WTC11 (cell line): ENCODE results near the gene CUEDC1. TPM values are rescaled to one million over a fixed set of nuclear protein-coding genes. Genes with fewer than 3 reads are reported as not detected.
A peak's percentile ranks its signal among the peaks of the same experiment; 100 is the strongest.

Experiments
- ATAC-seq: fragments of 200-7000 bp; cut with Tn5 transposase; 2 replicates; pipeline ENCODE4 v1.10.0; 2021; ENCODE audit warnings: mild to moderate bottlenecking, moderate library complexity
- CTCF ChIA-PET: fragments of 300-600 bp; sonication (Branson Sonifier 250); formaldehyde crosslinking; loops from one replicate; lab custom pipeline; 2021; ENCODE audit warnings: antibody characterized with exemption; lab: Charles Lee
- POLR2A ChIA-PET: fragments of 350-600 bp; sonication (Branson Sonifier 250); formaldehyde crosslinking; loops from one replicate; lab custom pipeline; 2021; ENCODE audit warnings: antibody characterized with exemption; lab: Charles Lee
- DNase-seq: peaks from one replicate; pipeline ENCODE4 v3.0.0; 2021; ENCODE audit warnings: low spot score
- H3K27ac Mint-ChIP-seq: 2 replicates; pipeline ENCODE4 v1.8.0; 2021; ENCODE audit warnings: mixed read lengths
- H3K27me3 Mint-ChIP-seq: 2 replicates; pipeline ENCODE4 v1.8.0; 2021; ENCODE audit warnings: low read depth, mild to moderate bottlenecking, moderate library complexity, mixed read lengths
- H3K36me3 Mint-ChIP-seq: 2 replicates; pipeline ENCODE4 v1.8.0; 2021; ENCODE audit warnings: mixed read lengths
- H3K4me1 Mint-ChIP-seq: 2 replicates; pipeline ENCODE4 v1.8.0; 2022; ENCODE audit warnings: mixed read lengths
- H3K4me3 Mint-ChIP-seq: 2 replicates; pipeline ENCODE4 v1.8.0; 2021; ENCODE audit warnings: mild to moderate bottlenecking, moderate library complexity, mixed read lengths
- H3K9me3 Mint-ChIP-seq: 2 replicates; pipeline ENCODE4 v1.8.0; 2021; ENCODE audit warnings: mixed read lengths
- ATF1 ChIP-seq: sonication (generic); formaldehyde crosslinking; IDR thresholded peaks from 2 replicates; pipeline ENCODE4 v1.8.1; 2023; ENCODE audit warnings: mild to moderate bottlenecking, moderate library complexity, missing genetic modification reagents
- CREM ChIP-seq: sonication (generic); formaldehyde crosslinking; IDR thresholded peaks from 2 replicates; pipeline ENCODE4 v1.8.1; 2022; ENCODE audit warnings: mild to moderate bottlenecking, missing genetic modification reagents, moderate library complexity
- CTCF ChIP-seq: fragments of 200-600 bp; IDR thresholded peaks from 2 replicates; pipeline ENCODE4 v1.8.0; 2022; ENCODE audit warnings: antibody characterized with exemption
- EMX1 ChIP-seq: fragments of 250-450 bp; sonication (Bioruptor Pico); IDR thresholded peaks from 2 replicates; pipeline ENCODE4 v1.8.0; 2021; ENCODE audit warnings: mild to moderate bottlenecking
- ERG ChIP-seq: fragments of 250-450 bp; sonication (Bioruptor Pico); IDR thresholded peaks from 2 replicates; pipeline ENCODE4 v1.8.0; 2021; ENCODE audit warnings: mild to moderate bottlenecking
- ESRRA ChIP-seq: sonication (generic); formaldehyde crosslinking; IDR thresholded peaks from 2 replicates; pipeline ENCODE4 v1.8.1; 2022; ENCODE audit warnings: mild to moderate bottlenecking, missing genetic modification reagents, borderline replicate concordance
- FOXP1 ChIP-seq: sonication (generic); formaldehyde crosslinking; IDR thresholded peaks from 2 replicates; pipeline ENCODE4 v1.8.0; 2022; ENCODE audit warnings: missing genetic modification reagents, mild to moderate bottlenecking, moderate library complexity, borderline replicate concordance
- HMGXB4 ChIP-seq: sonication (generic); formaldehyde crosslinking; IDR thresholded peaks from 2 replicates; pipeline ENCODE4 v1.8.1; 2023; ENCODE audit warnings: mild to moderate bottlenecking, moderate library complexity, missing genetic modification reagents
- MAX ChIP-seq: sonication (generic); formaldehyde crosslinking; IDR thresholded peaks from 2 replicates; pipeline ENCODE4 v1.8.0; 2022; ENCODE audit warnings: mild to moderate bottlenecking, missing genetic modification reagents
- NFATC4 ChIP-seq: fragments of 250-450 bp; sonication (Bioruptor Pico); IDR thresholded peaks from 2 replicates; pipeline ENCODE4 v1.9.0; 2021; ENCODE audit warnings: mild to moderate bottlenecking
- PRRX2 ChIP-seq: fragments of 250-450 bp; sonication (Bioruptor Pico); IDR thresholded peaks from 2 replicates; pipeline ENCODE4 v1.8.0; 2021; ENCODE audit warnings: mild to moderate bottlenecking
- STAT6 ChIP-seq: sonication (generic); formaldehyde crosslinking; conservative IDR thresholded peaks from 2 replicates; pipeline ENCODE4 v1.8.1; 2023; ENCODE audit warnings: mild to moderate bottlenecking, low read depth, missing genetic modification reagents, moderate library complexity
- ZBTB43 ChIP-seq: sonication (generic); formaldehyde crosslinking; IDR thresholded peaks from 2 replicates; pipeline ENCODE4 v1.8.1; 2023; ENCODE audit warnings: mild to moderate bottlenecking, missing genetic modification reagents
- ZMAT4 ChIP-seq: fragments of 250-450 bp; sonication (Bioruptor Pico); IDR thresholded peaks from 2 replicates; pipeline ENCODE4 v1.9.0; 2021; ENCODE audit warnings: mild to moderate bottlenecking
- ZNF121 ChIP-seq: sonication (generic); formaldehyde crosslinking; IDR thresholded peaks from 2 replicates; pipeline ENCODE4 v1.8.0; 2023; ENCODE audit warnings: missing genetic modification reagents
- ZNF317 ChIP-seq: sonication (generic); formaldehyde crosslinking; IDR thresholded peaks from 2 replicates; pipeline ENCODE4 v1.8.1; 2023; ENCODE audit warnings: low read depth, mild to moderate bottlenecking, moderate library complexity, missing genetic modification reagents, borderline replicate concordance
- ZNF416 ChIP-seq: fragments of 250-450 bp; sonication (Bioruptor Pico); IDR thresholded peaks from 2 replicates; pipeline ENCODE4 v1.9.0; 2021; ENCODE audit warnings: mild to moderate bottlenecking, inconsistent platforms
- ZNF512 ChIP-seq: sonication (generic); formaldehyde crosslinking; IDR thresholded peaks from 2 replicates; pipeline ENCODE4 v1.8.1; 2022; ENCODE audit warnings: missing genetic modification reagents, borderline replicate concordance
- ZNF671 ChIP-seq: fragments of 250-450 bp; sonication (Bioruptor Pico); IDR thresholded peaks from 2 replicates; pipeline ENCODE4 v1.8.0; 2021; ENCODE audit warnings: mild to moderate bottlenecking
- total RNA-seq: library from RNA; stranded (reverse); gene quantifications from 3 replicates; pipeline ENCODE4 v1.2.3, GENCODE V29; 2021

CUEDC1 gene
- total RNA-seq, 1 experiment from 2014 or later, result 12.2 TPM

- TF ChIP-seq ATF1 (CRISPR knock-in tag) (no peak), CREM (CRISPR knock-in tag) (no peak), STAT6 (CRISPR knock-in tag) (no peak), EMX1 (no peak), ZNF512 (CRISPR knock-in tag) (no peak), ZNF416 (CRISPR knock-in tag) (peak; percentile 66; the same call in 1 of the 2 replicates), ZNF121 (CRISPR knock-in tag) (no peak), NFATC4 (CRISPR knock-in tag) (peak; percentile 76), ZNF317 (CRISPR knock-in tag) (no peak), ZNF671 (CRISPR knock-in tag) (0 out of 2 replicates have a peak, but pooled peaks have one; percentile 30), ZMAT4 (no peak), ZBTB43 (CRISPR knock-in tag) (no peak), MAX (CRISPR knock-in tag) (no peak), ESRRA (CRISPR knock-in tag) (no peak)
- TF ChIP-seq, all 79 proteins: peak for 3
- ChIA-PET POLR2A (no interaction called here), CTCF (interaction anchor here (1.0 to 11.1 kb wide), 4 partner anchors 53 to 144 kb away, joined by 3 to 207 read pairs (median 7); no protein-coding TSS in a partner anchor)
- ATAC-seq (no peak), DNase-seq (no peak)
- peaks cover 62% of the 10 kb centered on the region for H3K36me3 Mint-ChIP-seq
- H3K27me3 Mint-ChIP-seq, result no peaks in the 10 kb centered on the region
- H3K4me3 Mint-ChIP-seq, result no peak overlapping the region
- H3K9me3 Mint-ChIP-seq, result no peaks in the 10 kb centered on the region
- no peak overlapping the region for H3K27ac Mint-ChIP-seq
- H3K4me1 Mint-ChIP-seq, result peaks cover 42% of the 10 kb centered on the region
These were observed 46.4 kb upstream of the CUEDC1 start for GRCh38 chr17:58001461-58002124.

GRCh38 chr17:57999496-58000017 is 44.3 kb upstream of the CUEDC1 start:
- Mint-ChIP-seq H3K9me3 (no peaks in the 10 kb centered on the region), H3K4me1 (peaks cover 40% of the 10 kb centered on the region)
- TF ChIP-seq FOXP1 (no peak), PRRX2 (CRISPR knock-in tag) (0 out of 2 replicates have a peak, but pooled peaks have one; percentile 32), ERG (0 out of 2 replicates have a peak, but pooled peaks have one; percentile 25), HMGXB4 (CRISPR knock-in tag) (no peak), CTCF (peak; percentile 46)
- TF ChIP-seq, all 79 proteins: peak for 3
- ChIA-PET CTCF (interaction anchor here (0.6 to 11.1 kb wide), 45 partner anchors 8 to 521 kb away, joined by 3 to 207 read pairs (median 5); partner anchors contain the start of genes CUEDC1, DYNLL2, MRPS23 and VEZF1), POLR2A (interaction anchor here (0.6 to 1.6 kb wide), 8 partner anchors 8 to 352 kb away, joined by 3 to 8 read pairs (median 4); partner anchors contain the start of genes DYNLL2 and VEZF1)
- no peak overlapping the region for H3K4me3 Mint-ChIP-seq
- H3K27me3 Mint-ChIP-seq, result no peaks in the 10 kb centered on the region
- H3K36me3 Mint-ChIP-seq, result peaks cover 42% of the 10 kb centered on the region
- no peak for DNase-seq
- peak; percentile 51 for ATAC-seq
- H3K27ac Mint-ChIP-seq, result peak overlapping the region; percentile 75
